ENCODE results near the gene TULP4. TPM values are rescaled to one million over a fixed set of nuclear protein-coding genes. Genes with fewer than 3 reads are reported as not detected.
A peak's percentile ranks its signal among the peaks of the same experiment; 100 is the strongest.

The TULP4 gene
- total RNA-seq, 1 experiment from 2014 or later: 21.5 TPM

- Histone ChIP-seq H3K9ac (ENCODE audit: low read length) (no peak overlapping the region), H3F3A (ENCODE audit: low read length, unreplicated experiment) (no peaks in the 10 kb centered on the region), H3K27me3 (ENCODE audit: low read length) (no peaks in the 10 kb centered on the region), H3K9me2 (replicated peaks; ENCODE audit: low read length) (no peaks in the 10 kb centered on the region), H3K9me3 (ENCODE audit: low read length) (no peaks in the 10 kb centered on the region), H4K20me1 (ENCODE audit: low read length) (no peaks in the 10 kb centered on the region), H3K4me2 (ENCODE audit: low read length) (no peak overlapping the region), H3K27ac (ENCODE audit: low read length) (no peak overlapping the region), H3K4me3 (ENCODE audit: low read length) (no peak overlapping the region), H3K36me3 (ENCODE audit: low read depth, low read length) (no peaks in the 10 kb centered on the region), H3K79me2 (ENCODE audit: low read length) (peaks cover 3% of the 10 kb centered on the region), H3K4me1 (ENCODE audit: insufficient read depth, low read length) (peaks cover 5% of the 10 kb centered on the region; the same call in 1 of the 2 replicates), H2AFZ (ENCODE audit: low read length) (no peak overlapping the region)
- ChIA-PET POLR2A (ENCODE audit: unreplicated experiment) (no interaction called here), CTCF (no interaction called here)
- ATAC-seq: no peak
- no TSS peak for BruUV-seq (replicated peaks)
- TF ChIP-seq EZH2 (IDR thresholded peaks at IDR 0.05; ENCODE audit: low read length, unreplicated experiment) (no peak), EZH2phosphoT487 (IDR thresholded peaks at IDR 0.05; ENCODE audit: borderline replicate concordance, low read length) (no peak), CTCF (conservative IDR thresholded peaks at IDR 0.05; ENCODE audit: low read depth, low read length) (no peak)
- DNase-seq: no peak
- intact Hi-C loops (cut with micrococcal nuclease): no loop called here
Observed at GRCh38 chr6:158311626-158312025, 639 bp upstream of the TULP4 start.

- Histone ChIP-seq H3K9ac (ENCODE audit: low read length) (no peak overlapping the region), H3F3A (ENCODE audit: low read length, unreplicated experiment) (no peaks in the 10 kb centered on the region), H3K4me1 (ENCODE audit: insufficient read depth, low read length) (peaks cover 5% of the 10 kb centered on the region; the same call in 1 of the 2 replicates), H3K4me3 (ENCODE audit: low read length) (no peak overlapping the region), H3K9me2 (replicated peaks; ENCODE audit: low read length) (no peaks in the 10 kb centered on the region), H3K27me3 (ENCODE audit: low read length) (no peaks in the 10 kb centered on the region), H3K79me2 (ENCODE audit: low read length) (peaks cover 6% of the 10 kb centered on the region), H2AFZ (ENCODE audit: low read length) (no peak overlapping the region), H3K4me2 (ENCODE audit: low read length) (no peak overlapping the region), H3K36me3 (ENCODE audit: low read depth, low read length) (no peaks in the 10 kb centered on the region), H3K9me3 (ENCODE audit: low read length) (no peaks in the 10 kb centered on the region), H4K20me1 (ENCODE audit: low read length) (no peaks in the 10 kb centered on the region), H3K27ac (ENCODE audit: low read length) (no peak overlapping the region)
- TSS peak; percentile 50 for BruUV-seq (replicated peaks)
- no peak for DNase-seq
- TF ChIP-seq EZH2 (IDR thresholded peaks at IDR 0.05; ENCODE audit: low read length, unreplicated experiment) (no peak), CTCF (conservative IDR thresholded peaks at IDR 0.05; ENCODE audit: low read depth, low read length) (no peak), EZH2phosphoT487 (IDR thresholded peaks at IDR 0.05; ENCODE audit: borderline replicate concordance, low read length) (no peak)
- ChIA-PET POLR2A (ENCODE audit: unreplicated experiment) (no interaction called here), CTCF (no interaction called here)
- ATAC-seq: no peak
- intact Hi-C loops (cut with micrococcal nuclease): no loop called here
Observed at GRCh38 chr6:158312672-158313397, 570 bp downstream of the TULP4 start.

GRCh38 chr6:158313989-158314388, 1.7 kb downstream of the TULP4 start:
- no peak for DNase-seq
- no peaks in the 10 kb centered on the region for H4K20me1 ChIP-seq (ENCODE audit: low read length)
- H3K79me2 ChIP-seq (ENCODE audit: low read length): peaks cover 17% of the 10 kb centered on the region
- no peaks in the 10 kb centered on the region for H3K9me3 ChIP-seq (ENCODE audit: low read length)
- no peak overlapping the region for H2AFZ ChIP-seq (ENCODE audit: low read length)
- no peaks in the 10 kb centered on the region for H3K9me2 ChIP-seq (replicated peaks; ENCODE audit: low read length)
- H3K4me2 ChIP-seq (ENCODE audit: low read length): no peak overlapping the region
- H3K4me3 ChIP-seq (ENCODE audit: low read length): no peak overlapping the region
- no peak overlapping the region for H3K27ac ChIP-seq (ENCODE audit: low read length)
- no peaks in the 10 kb centered on the region for H3K36me3 ChIP-seq (ENCODE audit: low read depth, low read length)
- H3K4me1 ChIP-seq (ENCODE audit: insufficient read depth, low read length): peaks cover 5% of the 10 kb centered on the region; the same call in 1 of the 2 replicates
- no peak for TF ChIP-seq EZH2phosphoT487 (IDR thresholded peaks at IDR 0.05; ENCODE audit: borderline replicate concordance, low read length)
- no peak for TF ChIP-seq EZH2 (IDR thresholded peaks at IDR 0.05; ENCODE audit: low read length, unreplicated experiment)
- TF ChIP-seq CTCF (conservative IDR thresholded peaks at IDR 0.05; ENCODE audit: low read depth, low read length): no peak
- POLR2A ChIA-PET (ENCODE audit: unreplicated experiment): no interaction called here
- BruUV-seq (replicated peaks): no TSS peak
- intact Hi-C loops (cut with micrococcal nuclease): no loop called here
- CTCF ChIA-PET: no interaction called here
- no peaks in the 10 kb centered on the region for H3F3A ChIP-seq (ENCODE audit: low read length, unreplicated experiment)
- H3K9ac ChIP-seq (ENCODE audit: low read length): no peak overlapping the region
- no peaks in the 10 kb centered on the region for H3K27me3 ChIP-seq (ENCODE audit: low read length)
- no peak for ATAC-seq

All from PC-3 (cell line).